ENCODE data around the gene REEP1. TPM values are rescaled to one million over a fixed set of nuclear protein-coding genes. Genes with fewer than 3 reads are reported as not detected.
A peak's percentile ranks its signal among the peaks of the same experiment; 100 is the strongest.

Gene REEP1
- total and polyA plus RNA-seq, 7 donors = 0.23 to 98.0 (median 44.9) TPM

DNA sequence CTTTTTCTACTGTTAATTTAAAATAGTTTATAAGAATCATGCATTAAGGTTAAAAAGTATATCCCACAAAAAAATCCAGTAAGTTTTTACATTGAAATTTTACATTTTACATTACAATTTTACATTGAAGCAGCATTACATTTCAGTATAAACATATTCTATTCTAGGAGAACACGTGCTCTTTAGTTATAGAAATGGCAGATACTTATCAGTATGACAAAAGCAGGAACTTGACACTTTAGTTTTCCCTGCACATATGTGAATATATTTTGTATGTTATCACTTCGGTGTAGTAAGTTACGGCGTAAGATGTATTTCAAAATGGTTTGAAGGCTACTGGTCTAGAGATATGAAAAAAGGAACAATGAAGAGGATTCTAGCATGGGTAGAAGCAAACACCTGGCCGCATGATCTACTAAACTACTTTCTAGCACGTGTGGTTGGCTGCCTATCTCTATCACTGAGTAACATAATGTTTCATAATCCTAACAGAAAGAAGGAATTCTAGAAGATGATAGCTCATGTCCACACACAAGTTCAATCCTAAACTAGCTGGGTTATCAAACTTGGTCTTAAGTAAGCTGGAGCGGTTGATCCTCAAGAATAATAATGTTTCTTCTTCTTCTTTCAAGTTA is 147.5 kb downstream of the REEP1 start:
- Histone ChIP-seq H3K27me3 (no peaks in the 10 kb centered on the region), H3K9me3 (no peaks in the 10 kb centered on the region), H3K4me3 (no peak overlapping the region), H3K4me1 (peaks cover 0 to 86% (median 70%) of the 10 kb centered on the region in 4 donors), H3K27ac (no peak overlapping the region), H3K36me3 (no peaks in the 10 kb centered on the region)
- 70 to 85% methylated on average over 7 of the region's 7 CpGs for WGBS, 2 donors
- TF ChIP-seq POLR2AphosphoS5 (IDR thresholded peaks at IDR 0.05) (no peak), EP300 (IDR thresholded peaks at IDR 0.05) (no peak), POLR2A (IDR thresholded peaks at IDR 0.05) (no peak)
- TF ChIP-seq, protein P1, sequence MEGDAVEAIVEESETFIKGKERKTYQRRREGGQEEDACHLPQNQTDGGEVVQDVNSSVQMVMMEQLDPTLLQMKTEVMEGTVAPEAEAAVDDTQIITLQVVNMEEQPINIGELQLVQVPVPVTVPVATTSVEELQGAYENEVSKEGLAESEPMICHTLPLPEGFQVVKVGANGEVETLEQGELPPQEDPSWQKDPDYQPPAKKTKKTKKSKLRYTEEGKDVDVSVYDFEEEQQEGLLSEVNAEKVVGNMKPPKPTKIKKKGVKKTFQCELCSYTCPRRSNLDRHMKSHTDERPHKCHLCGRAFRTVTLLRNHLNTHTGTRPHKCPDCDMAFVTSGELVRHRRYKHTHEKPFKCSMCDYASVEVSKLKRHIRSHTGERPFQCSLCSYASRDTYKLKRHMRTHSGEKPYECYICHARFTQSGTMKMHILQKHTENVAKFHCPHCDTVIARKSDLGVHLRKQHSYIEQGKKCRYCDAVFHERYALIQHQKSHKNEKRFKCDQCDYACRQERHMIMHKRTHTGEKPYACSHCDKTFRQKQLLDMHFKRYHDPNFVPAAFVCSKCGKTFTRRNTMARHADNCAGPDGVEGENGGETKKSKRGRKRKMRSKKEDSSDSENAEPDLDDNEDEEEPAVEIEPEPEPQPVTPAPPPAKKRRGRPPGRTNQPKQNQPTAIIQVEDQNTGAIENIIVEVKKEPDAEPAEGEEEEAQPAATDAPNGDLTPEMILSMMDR (IDR thresholded peaks at IDR 0.05) = no peak
- intact Hi-C loops (cut with DNase I) = loop anchor here (10.0 kb wide), 1 partner anchor 435 kb away; the partner anchor contains the start of gene RNF103
- DNase-seq = no peak

GRCh38 chr2:86186431-86186830 is 151.0 kb downstream of the REEP1 start:
- no peak for TF ChIP-seq EP300 (IDR thresholded peaks at IDR 0.05)
- H3K27me3 ChIP-seq = no peaks in the 10 kb centered on the region
- H3K4me3 ChIP-seq = no peak overlapping the region
- intact Hi-C loops (cut with DNase I) = no loop called here
- peaks cover 0 to 72% (median 54%) of the 10 kb centered on the region in 4 donors for H3K4me1 ChIP-seq
- no peak for DNase-seq
- H3K36me3 ChIP-seq = no peaks in the 10 kb centered on the region
- H3K27ac ChIP-seq = peak overlapping the region in 2 of 4 donors; percentile 14 to 40
- no peaks in the 10 kb centered on the region for H3K9me3 ChIP-seq

GRCh38 chr2:86185517-86186212 is 151.8 kb downstream of the REEP1 start:
- no peaks in the 10 kb centered on the region for H3K9me3 ChIP-seq
- H3K27ac ChIP-seq = peak overlapping the region in 3 of 4 donors; percentile 14 to 40 (median 15)
- no peaks in the 10 kb centered on the region for H3K27me3 ChIP-seq
- TF ChIP-seq POLR2AphosphoS5 (IDR thresholded peaks at IDR 0.05) = no peak
- no peak for TF ChIP-seq POLR2A (IDR thresholded peaks at IDR 0.05)
- TF ChIP-seq EP300 (IDR thresholded peaks at IDR 0.05) = no peak
- TF ChIP-seq, protein P1 (IDR thresholded peaks at IDR 0.05) = no peak
- peaks cover 0 to 4% (median 1%) of the 10 kb centered on the region in 4 donors for H3K36me3 ChIP-seq
- intact Hi-C loops (cut with DNase I) = no loop called here
- 34 to 71% methylated on average over 1 of the region's 1 CpG for WGBS, 2 donors
- H3K4me3 ChIP-seq = no peak overlapping the region
- DNase-seq = no peak
- peaks cover 0 to 64% (median 47%) of the 10 kb centered on the region in 4 donors for H3K4me1 ChIP-seq

DNA sequence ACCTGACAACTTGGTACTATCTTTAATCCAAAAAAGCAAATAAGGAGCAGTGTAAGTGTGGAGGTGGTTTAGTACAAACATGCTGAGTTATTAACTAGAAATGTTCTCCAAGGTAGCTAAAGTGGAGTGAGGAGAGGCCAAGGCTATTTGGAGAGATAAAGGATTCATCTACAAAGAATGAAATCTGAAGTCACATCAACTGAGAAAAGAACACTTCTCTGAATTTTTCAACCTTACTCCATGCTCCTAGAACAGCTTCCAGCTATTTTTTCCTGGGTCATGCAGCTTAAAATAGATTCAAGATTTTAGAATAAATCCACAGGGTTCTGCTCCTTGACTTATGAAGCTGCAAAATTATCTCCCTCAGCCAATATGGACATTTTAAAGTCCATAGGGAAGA is 160.8 kb downstream of the REEP1 start:
- Histone ChIP-seq H3K4me3 (no peak overlapping the region), H3K27ac (no peak overlapping the region), H3K36me3 (peaks cover 5 to 67% (median 28%) of the 10 kb centered on the region in 4 donors), H3K27me3 (no peaks in the 10 kb centered on the region), H3K9me3 (no peaks in the 10 kb centered on the region), H3K4me1 (no peaks in the 10 kb centered on the region)
- intact Hi-C loops (cut with DNase I) = loop anchor here (5.0 kb wide), 1 partner anchor 44 kb away; no protein-coding TSS in a partner anchor
- DNase-seq = no peak
- TF ChIP-seq POLR2A (IDR thresholded peaks at IDR 0.05) = no peak
- TF ChIP-seq POLR2AphosphoS5 (IDR thresholded peaks at IDR 0.05) = no peak
- TF ChIP-seq, protein P1 (IDR thresholded peaks at IDR 0.05) = no peak
- no peak for TF ChIP-seq EP300 (IDR thresholded peaks at IDR 0.05)

DNA sequence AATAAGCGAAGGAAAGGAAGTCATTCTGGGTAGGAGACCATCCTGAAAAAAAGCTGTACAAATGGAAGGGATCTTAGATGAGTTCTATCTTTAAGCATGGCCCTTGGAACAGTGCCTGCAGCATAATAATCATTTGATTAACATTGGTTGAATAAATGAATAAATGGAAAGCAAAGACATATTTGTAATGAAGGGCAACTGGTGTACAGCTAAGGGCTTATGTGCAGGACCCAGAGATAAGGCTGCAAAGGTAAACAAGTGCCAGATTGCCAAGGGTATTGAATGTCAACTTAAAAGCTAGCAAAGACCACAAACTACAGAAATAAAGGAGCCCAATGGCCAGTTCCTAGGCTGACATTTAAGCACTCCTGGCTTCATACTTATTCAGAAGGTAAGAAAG is 161.6 kb downstream of the REEP1 start:
- Histone ChIP-seq H3K4me3 (no peak overlapping the region), H3K27ac (no peak overlapping the region), H3K9me3 (no peaks in the 10 kb centered on the region), H3K36me3 (peaks cover 5 to 71% (median 29%) of the 10 kb centered on the region in 4 donors), H3K4me1 (no peaks in the 10 kb centered on the region), H3K27me3 (no peaks in the 10 kb centered on the region)
- no peak for DNase-seq
- TF ChIP-seq POLR2A (IDR thresholded peaks at IDR 0.05) (no peak), POLR2AphosphoS5 (IDR thresholded peaks at IDR 0.05) (no peak), EP300 (IDR thresholded peaks at IDR 0.05) (no peak)
- TF ChIP-seq, protein P1 (IDR thresholded peaks at IDR 0.05) = no peak
- intact Hi-C loops (cut with DNase I) = loop anchor here (5.0 kb wide), 1 partner anchor 44 kb away; no protein-coding TSS in a partner anchor
- 93 to 94% methylated on average over 1 of the region's 1 CpG for WGBS, 2 donors
